ENCODE data around the gene BCOR.

GRCh38 chrX:40012039-40012867, 85.5 kb downstream of the BCOR start:
- TF ChIP-seq CTCF (IDR thresholded peaks at IDR 0.05) (no peak), POLR2AphosphoS5 (IDR thresholded peaks at IDR 0.05; ENCODE audit: low read depth, low read length) (no peak)
